Tibial nerve (tissue), 4 donors: Measurements from ENCODE around the gene RASEF. TPM values are rescaled to one million over a fixed set of nuclear protein-coding genes. Genes with fewer than 3 reads are reported as not detected.

Experiments
- DNase-seq, 2 donors: peaks; one replicate each; pipeline ENCODE4 v3.0.0-alpha.2; 2019; ENCODE audit warnings: low spot score in 2 of 2
- H3K27ac ChIP-seq, 4 donors: fragments of 200-600 bp; sonication (generic) in 3 of 4; one replicate each; pipeline ENCODE4 v1.5.1; 2017 to 2019; ENCODE audit warnings: mild to moderate bottlenecking in 1 of 4
- H3K27me3 ChIP-seq, 2 donors: fragments of 200-600 bp; sonication (generic) in 1 of 2; one replicate each; pipeline versions ENCODE4 v1.5.1 to v1.6.0; 2017 to 2019
- H3K36me3 ChIP-seq, 3 donors: fragments of 200-600 bp; sonication (generic); one replicate each; pipeline ENCODE4 v1.5.1; 2018 to 2019
- H3K4me1 ChIP-seq, 4 donors: fragments of 200-600 bp; sonication (generic) in 3 of 4; one replicate each; pipeline ENCODE4 v1.5.1; 2017 to 2019
- H3K4me3 ChIP-seq, 4 donors: fragments of 200-600 bp; sonication (generic) in 3 of 4; one replicate each; pipeline ENCODE4 v1.5.1; 2017 to 2019; ENCODE audit warnings: mild to moderate bottlenecking in 1 of 4, moderate library complexity in 1 of 4
- H3K9me3 ChIP-seq, 4 donors: fragments of 200-600 bp; sonication (generic) in 3 of 4; one replicate each; pipeline ENCODE4 v1.5.1; 2017 to 2019
- EP300 ChIP-seq, 2 donors: sonication (generic); formaldehyde crosslinking; IDR thresholded peaks; one replicate each; pipeline ENCODE4 v1.6.1; 2017; ENCODE audit warnings: antibody characterized with exemption in 2 of 2, mild to moderate bottlenecking in 1 of 2
- POLR2A ChIP-seq, 2 donors: fragments of 450-650 bp; IDR thresholded peaks; one replicate each; pipeline ENCODE4 v1.6.1; 2017; ENCODE audit warnings: antibody characterized with exemption in 2 of 2, mild to moderate bottlenecking in 2 of 2, moderate library complexity in 2 of 2
- whole genome bisulfite sequencing, 2 donors: methylation state at CpG; one replicate each; pipeline ENCODE4 v1.1.5; 2018; 5-methylcytosine and 5-hydroxymethylcytosine counted together
- total RNA-seq, 4 donors: library from RNA; depleted of rRNA; stranded (reverse); fragments of >200 nt; gene quantifications; one replicate each; pipeline ENCODE4 v1.1.0, GENCODE V29; 2016
- TF ChIP-seq, protein P1 (sequence below), 5 experiments: fragments of 200-600 bp in 3 of 5; fragments of 450-650 bp in 2 of 5; sonication (generic) in 3 of 5; IDR thresholded peaks; one replicate each; pipeline ENCODE4 v1.5.1; 2016 to 2019; ENCODE audit warnings: antibody characterized with exemption in 5 of 5, mild to moderate bottlenecking in 3 of 5, moderate library complexity in 2 of 5

The RASEF gene
- total RNA-seq, 4 donors from 2014 or later, result 0.21 to 3.6 (median 1.4) TPM

DNA sequence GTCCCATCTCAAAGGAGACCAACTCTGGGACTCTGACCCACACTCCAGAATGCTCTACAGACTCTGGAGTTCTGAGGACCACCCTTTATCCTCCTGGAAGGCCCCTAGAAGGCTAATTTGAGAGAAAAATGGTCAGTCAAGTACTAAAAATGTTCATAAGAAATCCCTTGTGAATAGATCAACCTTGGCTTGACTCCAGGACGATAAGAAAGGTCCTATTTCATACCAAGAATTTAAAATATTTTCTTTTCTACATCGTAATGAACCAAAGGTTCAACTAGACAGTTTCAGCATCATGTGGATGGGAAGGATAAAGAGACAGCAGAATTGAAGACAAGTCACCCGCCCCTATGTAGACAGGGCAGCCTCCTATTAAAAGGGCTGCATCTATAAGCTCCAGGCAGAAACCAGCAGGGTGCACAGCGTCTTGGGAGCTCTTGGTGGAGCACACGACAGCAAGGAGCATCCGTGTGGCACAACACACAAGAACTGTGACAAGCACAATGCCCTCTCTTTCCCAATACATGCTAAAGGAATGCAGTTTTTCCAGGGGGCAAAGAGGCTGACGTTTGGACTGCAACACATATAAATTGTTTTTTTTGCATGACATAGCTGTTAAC is 38.3 kb downstream of the RASEF start:
- Histone ChIP-seq H3K9me3 (no peaks in the 10 kb centered on the region), H3K27me3 (no peaks in the 10 kb centered on the region), H3K4me1 (no peaks in the 10 kb centered on the region), H3K4me3 (no peak overlapping the region), H3K27ac (no peak overlapping the region), H3K36me3 (no peaks in the 10 kb centered on the region)
- DNase-seq, result no peak
- TF ChIP-seq, protein P1, sequence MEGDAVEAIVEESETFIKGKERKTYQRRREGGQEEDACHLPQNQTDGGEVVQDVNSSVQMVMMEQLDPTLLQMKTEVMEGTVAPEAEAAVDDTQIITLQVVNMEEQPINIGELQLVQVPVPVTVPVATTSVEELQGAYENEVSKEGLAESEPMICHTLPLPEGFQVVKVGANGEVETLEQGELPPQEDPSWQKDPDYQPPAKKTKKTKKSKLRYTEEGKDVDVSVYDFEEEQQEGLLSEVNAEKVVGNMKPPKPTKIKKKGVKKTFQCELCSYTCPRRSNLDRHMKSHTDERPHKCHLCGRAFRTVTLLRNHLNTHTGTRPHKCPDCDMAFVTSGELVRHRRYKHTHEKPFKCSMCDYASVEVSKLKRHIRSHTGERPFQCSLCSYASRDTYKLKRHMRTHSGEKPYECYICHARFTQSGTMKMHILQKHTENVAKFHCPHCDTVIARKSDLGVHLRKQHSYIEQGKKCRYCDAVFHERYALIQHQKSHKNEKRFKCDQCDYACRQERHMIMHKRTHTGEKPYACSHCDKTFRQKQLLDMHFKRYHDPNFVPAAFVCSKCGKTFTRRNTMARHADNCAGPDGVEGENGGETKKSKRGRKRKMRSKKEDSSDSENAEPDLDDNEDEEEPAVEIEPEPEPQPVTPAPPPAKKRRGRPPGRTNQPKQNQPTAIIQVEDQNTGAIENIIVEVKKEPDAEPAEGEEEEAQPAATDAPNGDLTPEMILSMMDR (IDR thresholded peaks at IDR 0.05), result no peak
- TF ChIP-seq POLR2A (IDR thresholded peaks at IDR 0.05) (no peak), EP300 (IDR thresholded peaks at IDR 0.05) (no peak)
- WGBS, 2 donors, result 32 to 34% methylated on average over 7 of the region's 7 CpGs

DNA sequence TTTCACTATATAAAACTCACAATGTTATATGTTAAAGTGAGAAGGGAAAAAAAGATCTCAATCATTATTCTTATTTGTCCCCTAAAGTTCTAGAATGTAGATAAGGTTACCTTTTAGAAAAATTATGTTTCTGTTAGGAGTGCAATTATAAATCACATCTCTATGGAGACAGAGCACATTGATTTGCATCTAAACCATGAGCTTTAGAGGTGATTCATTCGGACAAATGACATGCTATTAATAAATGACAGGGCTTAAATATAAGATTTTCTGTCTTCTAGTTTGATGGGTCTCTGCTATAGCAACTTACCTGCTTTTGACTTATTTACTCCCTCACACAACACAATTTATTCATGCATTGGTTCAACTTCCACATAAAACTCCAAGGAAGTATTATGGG is 39.8 kb downstream of the RASEF start:
- no peak for DNase-seq
- H3K27me3 ChIP-seq, result no peaks in the 10 kb centered on the region
- H3K27ac ChIP-seq, result no peak overlapping the region
- 82 to 84% methylated on average over 1 of the region's 1 CpG for WGBS, 2 donors
- H3K36me3 ChIP-seq, result no peaks in the 10 kb centered on the region
- H3K4me1 ChIP-seq, result no peaks in the 10 kb centered on the region
- TF ChIP-seq EP300 (IDR thresholded peaks at IDR 0.05), result no peak
- TF ChIP-seq, protein P1 (IDR thresholded peaks at IDR 0.05), result no peak
- no peak for TF ChIP-seq POLR2A (IDR thresholded peaks at IDR 0.05)
- no peak overlapping the region for H3K4me3 ChIP-seq
- no peaks in the 10 kb centered on the region for H3K9me3 ChIP-seq

DNA sequence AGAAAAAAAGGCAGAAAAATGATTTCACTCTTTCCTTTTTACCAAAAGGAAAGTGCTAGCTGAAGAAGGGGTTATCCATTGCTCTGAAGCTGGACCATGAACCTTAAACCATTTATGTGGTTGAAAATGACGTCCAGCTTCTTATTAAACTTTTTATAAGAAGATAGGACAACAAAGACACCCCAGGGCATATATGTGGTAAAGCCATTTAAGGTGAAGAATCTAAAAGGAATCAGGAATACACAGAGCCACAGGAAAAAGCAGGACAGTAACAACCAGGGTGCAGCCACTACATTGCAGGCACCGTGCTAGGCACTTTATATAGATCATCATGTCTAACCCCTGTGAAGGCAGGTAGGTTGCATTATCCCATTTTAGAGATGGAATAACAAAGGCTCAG is 42.1 kb downstream of the RASEF start:
- no peak overlapping the region for H3K4me3 ChIP-seq
- H3K4me1 ChIP-seq, result no peaks in the 10 kb centered on the region
- H3K9me3 ChIP-seq, result peaks cover 0 to 5% (median 0%) of the 10 kb centered on the region in 4 donors
- DNase-seq, result no peak
- no peak overlapping the region for H3K27ac ChIP-seq
- H3K27me3 ChIP-seq, result no peaks in the 10 kb centered on the region
- no peak for TF ChIP-seq EP300 (IDR thresholded peaks at IDR 0.05)
- no peak for TF ChIP-seq POLR2A (IDR thresholded peaks at IDR 0.05)
- TF ChIP-seq, protein P1 (IDR thresholded peaks at IDR 0.05), result no peak
- 84 to 93% methylated on average over 2 of the region's 2 CpGs for WGBS, 2 donors
- H3K36me3 ChIP-seq, result no peaks in the 10 kb centered on the region

DNA sequence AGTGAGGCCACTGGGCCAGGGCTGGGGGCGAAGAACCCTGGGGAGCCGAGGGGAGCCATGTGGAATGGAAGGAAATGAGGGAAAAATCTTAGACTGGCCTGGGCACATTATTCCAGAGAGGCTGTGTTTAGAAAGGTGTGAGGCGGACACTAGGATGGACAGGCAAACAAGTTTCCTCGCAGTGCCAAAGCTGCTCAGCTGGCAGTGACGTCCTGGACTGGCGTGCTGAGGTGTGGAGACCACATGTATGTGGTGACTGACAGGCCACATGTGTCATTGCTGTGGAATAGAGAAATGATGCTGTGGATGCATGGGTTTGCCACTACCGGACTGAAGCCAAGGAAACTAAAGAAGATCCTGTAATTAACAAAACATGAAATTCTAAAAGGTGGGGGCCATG is 42.6 kb downstream of the RASEF start:
- 86 to 88% methylated on average over 7 of the region's 7 CpGs for WGBS, 2 donors
- no peaks in the 10 kb centered on the region for H3K27me3 ChIP-seq
- H3K4me1 ChIP-seq, result no peaks in the 10 kb centered on the region
- no peak overlapping the region for H3K27ac ChIP-seq
- peaks cover 0 to 5% (median 0%) of the 10 kb centered on the region in 4 donors for H3K9me3 ChIP-seq
- TF ChIP-seq POLR2A (IDR thresholded peaks at IDR 0.05), result no peak
- TF ChIP-seq EP300 (IDR thresholded peaks at IDR 0.05), result no peak
- TF ChIP-seq, protein P1 (IDR thresholded peaks at IDR 0.05), result no peak
- H3K4me3 ChIP-seq, result no peak overlapping the region
- H3K36me3 ChIP-seq, result no peaks in the 10 kb centered on the region
- no peak for DNase-seq

GRCh38 chr9:83019246-83019645 is 43.7 kb downstream of the RASEF start:
- H3K9me3 ChIP-seq, result peaks cover 0 to 5% (median 0%) of the 10 kb centered on the region in 4 donors
- WGBS, 2 donors, result 82 to 87% methylated on average over 2 of the region's 2 CpGs
- H3K27ac ChIP-seq, result no peak overlapping the region
- TF ChIP-seq, protein P1 (IDR thresholded peaks at IDR 0.05), result no peak
- no peaks in the 10 kb centered on the region for H3K36me3 ChIP-seq
- no peak overlapping the region for H3K4me3 ChIP-seq
- H3K4me1 ChIP-seq, result no peaks in the 10 kb centered on the region
- no peak for DNase-seq
- H3K27me3 ChIP-seq, result no peaks in the 10 kb centered on the region
